Inflammatory macrophage treated with lipopolysaccharide for 1 hour (primary cell): ENCODE measurements around the gene EDN3.
"Not testable (repeated sequence)": the region's sequence is repeated elsewhere in the genome, so short reads cannot be mapped to it uniquely, and the experiment has no call there.

ENCODE experiments used
- DNase-seq, 2 donors: peaks; one replicate each; pipeline ENCODE4 v3.0.0-alpha.2; 2020 to 2022

Gene EDN3

DNA sequence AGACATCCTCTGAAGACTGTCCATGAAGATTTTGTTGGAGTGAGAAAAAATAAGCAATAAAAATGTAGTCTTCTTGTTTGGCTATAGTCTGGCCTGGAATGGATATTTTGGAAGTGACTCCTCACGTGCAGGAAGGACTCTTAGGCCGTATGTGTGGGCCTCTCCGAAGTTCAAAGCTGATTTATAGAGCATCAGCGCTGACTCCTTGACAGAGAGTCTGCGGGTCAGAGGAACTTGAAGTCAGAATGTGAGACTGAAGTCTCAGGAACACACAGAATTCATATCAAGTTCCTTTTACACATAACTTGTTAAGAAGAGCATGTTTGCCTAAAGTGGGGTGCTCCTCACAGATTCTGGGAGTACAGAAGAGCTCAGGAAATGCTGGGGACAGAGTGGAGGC lies 36.1 kb downstream of the EDN3 start:
- no peak for DNase-seq

DNA sequence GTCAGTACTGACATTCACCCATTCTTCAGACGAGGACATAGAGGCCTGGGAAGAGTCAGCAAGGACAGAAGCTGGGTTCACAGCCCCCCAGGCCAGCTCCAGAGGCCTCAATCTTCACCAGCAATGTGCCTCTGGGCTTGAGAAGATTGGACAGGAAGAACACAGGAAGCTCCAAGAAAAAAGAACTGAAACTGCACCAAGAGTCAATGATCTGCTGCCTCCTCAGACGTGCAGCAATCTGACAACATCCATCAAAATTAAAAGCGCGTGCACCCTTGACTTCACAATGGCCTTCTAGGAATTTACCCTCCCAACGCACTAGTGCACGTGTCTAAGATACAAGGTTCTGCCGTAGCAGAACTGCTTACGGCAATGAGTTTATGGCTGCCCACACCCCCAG lies 38.0 kb downstream of the EDN3 start:
- not testable (repeated sequence) for DNase-seq

GRCh38 chr20:59340201-59340885 lies 39.9 kb downstream of the EDN3 start:
- DNase-seq = no peak

GRCh38 chr20:59341285-59342022 lies 41.0 kb downstream of the EDN3 start:
- DNase-seq = peak; percentile 6 to 31

GRCh38 chr20:59342023-59342957 lies 41.9 kb downstream of the EDN3 start:
- DNase-seq = no peak

DNA sequence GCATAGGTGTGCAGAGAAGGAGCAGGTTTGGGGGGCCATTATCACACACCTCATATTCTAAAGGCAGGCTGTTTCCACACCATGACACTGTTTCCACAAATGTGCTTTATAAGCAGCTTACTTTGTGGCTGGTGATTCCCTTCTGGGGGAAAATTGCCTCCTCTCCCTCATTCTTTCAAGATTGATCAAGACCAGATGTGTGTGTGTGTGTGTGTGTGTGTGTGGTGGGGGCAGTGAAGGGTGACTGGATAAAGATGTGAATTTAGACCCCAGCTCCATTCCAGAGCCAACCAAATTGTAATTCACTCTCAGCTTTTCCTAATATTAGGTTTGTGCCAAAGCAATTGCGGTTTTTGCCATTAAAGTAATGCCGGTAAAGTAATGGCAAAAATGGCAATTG lies 45.6 kb downstream of the EDN3 start:
- DNase-seq = no peak

- no peak for DNase-seq
Measured at GRCh38 chr20:59349277-59349676, 48.9 kb downstream of the EDN3 start.

GRCh38 chr20:59350330-59351156 lies 50.1 kb downstream of the EDN3 start:
- no peak for DNase-seq

- no peak for DNase-seq
Measured at GRCh38 chr20:59351157-59352040, 51.0 kb downstream of the EDN3 start.

DNA sequence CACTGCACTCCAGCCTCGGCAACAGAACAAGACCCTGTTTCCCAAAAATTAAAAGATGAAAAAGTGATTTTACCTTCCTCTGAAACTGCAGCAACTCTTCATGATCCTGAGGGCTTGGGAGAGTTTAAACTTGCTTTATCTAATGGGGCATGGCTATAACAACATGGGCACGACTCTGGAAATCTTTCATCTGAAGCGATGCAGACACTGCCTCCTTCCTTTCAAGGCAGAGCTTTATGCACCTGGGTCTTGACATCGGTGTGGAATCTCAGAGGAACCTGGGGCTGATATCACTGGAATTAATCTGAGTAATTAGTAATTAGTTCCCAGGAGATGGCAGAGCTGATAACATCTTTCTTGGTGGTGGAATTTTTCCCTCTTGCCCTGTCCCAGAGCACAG lies 52.1 kb downstream of the EDN3 start:
- no peak for DNase-seq

DNA sequence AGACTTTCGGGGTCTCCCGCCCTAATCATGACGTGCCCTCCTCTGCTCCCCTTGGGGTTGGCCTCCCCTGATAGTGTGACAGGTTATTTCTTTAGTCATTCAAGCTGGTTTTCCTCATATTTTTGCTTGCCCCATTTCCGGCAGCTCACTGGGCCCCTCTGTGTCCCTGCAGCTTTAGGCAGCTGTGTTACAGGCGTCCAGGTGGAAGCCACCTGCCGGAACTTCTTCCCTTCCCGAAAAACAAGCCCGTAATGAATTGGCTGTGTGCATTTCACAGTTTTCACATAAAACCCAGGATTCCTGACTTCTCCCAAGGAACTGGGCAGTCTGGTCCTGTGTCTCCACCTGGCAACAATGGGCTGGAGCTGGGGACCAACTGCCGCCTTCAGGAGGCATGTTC lies 52.6 kb downstream of the EDN3 start:
- DNase-seq = no peak

DNA sequence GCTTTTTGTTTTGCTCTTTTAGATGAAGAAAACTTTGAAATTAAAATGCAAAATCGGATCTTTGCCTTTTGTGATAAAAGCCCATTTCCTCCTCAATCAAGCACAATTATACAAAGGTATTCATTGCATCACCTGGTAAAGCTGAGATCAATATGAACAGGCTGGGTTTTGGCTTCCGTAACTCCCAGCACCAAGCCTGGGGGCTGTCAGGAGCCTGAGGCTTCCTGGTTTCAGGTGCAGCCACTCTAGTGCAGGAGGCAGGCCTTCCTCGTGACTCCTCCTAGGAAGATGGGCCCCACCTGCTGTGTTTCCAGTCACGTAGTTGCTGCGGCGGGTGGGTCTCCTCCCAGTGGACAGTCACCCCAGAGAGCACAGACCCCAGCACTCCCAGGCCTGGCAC lies 54.0 kb downstream of the EDN3 start:
- DNase-seq = no peak

DNA sequence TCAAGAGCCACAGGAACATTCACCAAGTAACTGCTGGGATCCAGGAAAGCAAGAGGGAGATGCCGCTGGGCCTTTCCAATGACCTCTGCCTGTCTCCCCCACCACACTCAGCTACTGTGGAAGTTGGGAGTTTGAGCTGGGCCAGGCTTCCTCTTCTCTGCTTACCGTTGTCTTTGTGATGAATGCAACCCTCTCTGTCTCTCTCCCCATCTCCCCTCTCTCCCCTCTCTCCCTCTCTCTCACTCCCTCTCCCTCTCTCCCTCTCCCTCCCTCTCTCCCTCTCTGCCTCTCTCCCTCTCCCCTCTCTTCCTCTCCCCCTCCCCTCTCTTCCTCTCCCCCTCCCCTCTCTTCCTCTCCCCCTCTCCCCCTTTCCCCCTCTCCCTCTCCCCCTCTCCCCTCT lies 54.8 kb downstream of the EDN3 start:
- DNase-seq = no peak

- peak in 1 of 2 donors; percentile 1 for DNase-seq
Measured at GRCh38 chr20:59356662-59357165, 56.3 kb downstream of the EDN3 start.

- not testable (repeated sequence) for DNase-seq
Measured at GRCh38 chr20:59358793-59359192, 58.4 kb downstream of the EDN3 start.

DNA sequence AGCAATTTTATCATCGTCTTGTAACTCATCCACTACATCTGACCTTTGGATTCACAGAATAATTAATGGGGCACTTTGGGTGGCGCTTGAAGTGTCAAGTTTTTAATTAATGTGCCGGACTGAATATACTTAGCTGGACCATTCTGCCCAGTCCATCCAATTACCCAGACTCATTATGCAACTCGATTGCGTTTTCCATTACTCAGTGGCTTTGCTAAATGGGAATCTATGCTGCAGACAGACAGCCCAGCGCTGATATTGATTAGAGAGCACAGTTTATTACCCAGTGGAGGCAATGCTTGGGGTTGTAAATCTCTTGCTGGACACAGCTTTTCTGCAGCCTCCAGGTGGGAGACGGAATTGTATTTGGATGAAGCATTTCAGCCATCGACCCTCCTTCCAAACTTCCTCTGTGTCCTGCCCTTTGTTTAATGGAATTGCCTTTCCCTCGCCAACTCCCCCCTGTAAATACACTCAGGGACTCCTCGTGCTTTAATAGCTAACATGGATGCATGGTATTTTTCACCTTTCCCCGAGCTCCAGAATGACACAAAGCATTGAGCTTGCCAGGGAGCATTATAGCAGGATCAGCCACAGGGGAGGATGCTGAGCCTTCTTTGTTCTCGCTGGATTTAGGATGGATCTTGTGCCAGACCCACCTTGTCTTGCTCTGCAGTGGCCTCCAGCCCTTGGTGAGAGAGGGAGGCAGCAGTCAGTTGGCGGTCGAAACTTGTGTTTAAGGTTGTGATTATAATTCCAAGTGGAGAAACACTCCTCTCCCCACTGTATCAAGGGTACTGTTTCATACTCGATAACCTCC lies 59.7 kb downstream of the EDN3 start:
- DNase-seq = no peak

DNA sequence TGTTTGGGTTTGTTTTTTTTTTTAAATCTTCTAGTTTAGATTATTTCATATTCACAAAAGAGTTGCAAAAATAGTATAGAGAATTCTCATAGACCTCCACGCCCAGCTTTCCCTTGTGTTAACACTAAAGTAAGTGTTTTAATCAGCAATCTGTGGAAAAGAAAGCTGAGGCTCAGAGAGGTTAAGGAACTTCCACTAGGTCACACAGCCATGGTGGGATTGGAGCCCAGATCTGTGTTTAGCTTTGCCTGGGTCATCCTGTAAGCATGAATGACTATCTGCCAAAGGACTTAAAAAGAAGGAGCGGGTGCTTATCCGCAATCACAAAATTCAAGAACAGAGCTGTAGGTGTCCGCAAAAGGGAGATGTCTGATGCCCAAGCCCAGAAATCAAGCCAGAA lies 60.5 kb downstream of the EDN3 start:
- DNase-seq = no peak

DNA sequence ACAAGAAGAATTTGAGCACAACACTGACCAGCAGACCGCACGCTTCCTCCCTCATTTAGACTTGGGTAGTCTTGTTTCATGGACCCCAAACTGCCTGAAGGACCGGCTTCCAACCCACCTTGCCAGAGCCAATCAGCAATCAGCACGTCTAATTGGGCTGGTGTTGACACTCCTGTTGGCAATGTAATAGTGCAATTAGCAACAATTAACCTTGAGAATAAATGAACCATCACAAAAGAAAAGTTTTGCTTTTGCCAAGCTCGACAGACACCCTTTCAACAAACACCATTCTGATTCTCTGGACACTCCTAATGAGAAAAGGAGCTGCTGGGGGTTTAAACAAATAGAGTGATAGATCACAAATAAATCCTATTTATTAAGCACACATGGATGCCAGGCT lies 61.0 kb downstream of the EDN3 start:
- DNase-seq = no peak

DNA sequence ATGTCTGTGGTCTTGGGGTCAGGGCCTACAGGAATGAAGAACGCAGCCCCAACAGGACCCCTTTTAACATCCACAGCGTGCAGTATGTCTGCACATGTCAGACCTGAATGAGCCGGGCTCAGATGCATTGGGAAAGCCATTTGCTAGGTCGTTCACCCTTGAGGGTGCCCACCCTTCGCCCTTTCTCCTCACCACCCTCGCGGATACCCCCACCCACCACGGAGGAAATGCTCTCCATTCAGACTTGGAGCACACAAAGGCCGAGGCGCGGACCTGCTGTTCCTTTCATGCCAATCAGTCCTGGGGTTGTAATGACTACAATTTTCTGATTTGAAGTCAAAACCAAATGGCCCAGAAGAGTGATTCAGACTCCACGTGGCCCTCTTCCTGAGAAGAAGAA lies 62.7 kb downstream of the EDN3 start:
- DNase-seq = no peak

- no peak for DNase-seq
Measured at GRCh38 chr20:59364611-59365010, 64.2 kb downstream of the EDN3 start.
